Kidney (tissue), 14 donors: ENCODE measurements around the gene TOM1. TPM values are rescaled to one million over a fixed set of nuclear protein-coding genes. Genes with fewer than 3 reads are reported as not detected.
A peak's percentile ranks its signal among the peaks of the same experiment; 100 is the strongest.

Experiments
- DNase-seq, 5 donors: peaks; one replicate each; pipeline ENCODE4 v3.0.0-alpha.2; 2013 to 2020
- FAIRE-seq: peaks from 2 replicates; lab custom pipeline; 2012; peaks lifted over from hg19 to GRCh38; lab: Jason Lieb, UNC
- H3K27ac ChIP-seq, 2 donors: one replicate each; pipeline ENCODE4 v1.7.0; 2013; ENCODE audit warnings: low read depth in 2 of 2, low read length in 2 of 2, inconsistent platforms in 1 of 2
- H3K27me3 ChIP-seq: one replicate; pipeline ENCODE4 v1.7.1; 2013; ENCODE audit warnings: low read length, inconsistent platforms; ENCODE audit not compliant: control insufficient read depth, insufficient read depth
- H3K36me3 ChIP-seq, 3 donors: one replicate each; pipeline versions ENCODE4 v1.7.0 to v1.7.1; 2013; ENCODE audit warnings: low read length in 3 of 3, control low read depth in 1 of 3, inconsistent platforms in 1 of 3; ENCODE audit not compliant: insufficient read depth in 3 of 3, control insufficient read depth in 2 of 3
- H3K4me1 ChIP-seq, 3 donors: one replicate each; pipeline versions ENCODE4 v1.7.0 to v1.7.1; 2013; ENCODE audit warnings: low read length in 3 of 3, inconsistent platforms in 1 of 3, low read depth in 1 of 3; ENCODE audit not compliant: control insufficient read depth in 2 of 3, insufficient read depth in 2 of 3
- H3K4me3 ChIP-seq, 3 donors: one replicate each; pipeline versions ENCODE4 v1.7.0 to v1.8.1; 2013; ENCODE audit warnings: low read length in 3 of 3, control low read depth in 1 of 3, inconsistent platforms in 1 of 3
- H3K9ac ChIP-seq, 3 donors: one replicate each; pipeline versions ENCODE4 v1.7.0 to v1.7.1; 2013; ENCODE audit warnings: low read length in 3 of 3, control low read depth in 1 of 3, inconsistent platforms in 1 of 3
- H3K9me3 ChIP-seq, 3 donors: one replicate each; pipeline versions ENCODE4 v1.7.0 to v1.7.1; 2013; ENCODE audit warnings: low read length in 3 of 3, control low read depth in 1 of 3, inconsistent platforms in 1 of 3; ENCODE audit not compliant: control insufficient read depth in 2 of 3, insufficient read depth in 1 of 3
- CTCF ChIP-seq: IDR thresholded peaks from 3 replicates; pipeline ENCODE4 v1.5.1; 2012; ENCODE audit warnings: mild to moderate bottlenecking, moderate library complexity, borderline replicate concordance; ENCODE audit not compliant: insufficient read depth; ENCODE audit errors: extremely low read depth
- intact Hi-C: fragments of 100-400 bp; cut with DNase I; formaldehyde crosslinking; loops from one replicate; pipeline ENCODE4 v1.11.1; 2022
- polyA plus RNA-seq: library from polyadenylated mRNA; stranded (reverse); fragments of 350-450 nt; fragmentation: Illumina TruSeq; extraction: RNeasy Lipid Tissue Mini Kit (QIAGEN cat#74804); gene quantifications from one replicate; pipeline ENCODE4 v1.2.3, GENCODE V29; 2014; ENCODE audit warnings: low read depth, low replicate concordance; ENCODE audit not compliant: insufficient read depth
- total RNA-seq: library from RNA; stranded (reverse); fragmentation: NEBNext Ultra II Directional; extraction: Animal tissue kit (Norgen Biotek cat#: 25700); gene quantifications from one replicate; pipeline ENCODE4 v1.2.1, GENCODE V29; 2021
- donor health status: control.
- donor health status: control.
- donor health status: control.
- donor health status: control.
- donor health status: control.
- donor health status: DM: yes; HTN: yes; CAD: no.
- donor health status: Normal renal cell carcinoma (clear cell type).

The TOM1 gene
- total and polyA plus RNA-seq, 2 donors from 2014 or later = 67.0 to 68.2 TPM

- Histone ChIP-seq H3K27ac (peak overlapping the region; percentile 33 to 74), H3K4me1 (peaks cover 0 to 50% (median 44%) of the 10 kb centered on the region in 3 donors), H3K9ac (peak overlapping the region in 1 of 3 donors; percentile 32), H3K4me3 (no peak overlapping the region), H3K9me3 (no peaks in the 10 kb centered on the region), H3K36me3 (peaks cover 0 to 20% (median 14%) of the 10 kb centered on the region in 3 donors), H3K27me3 (no peaks in the 10 kb centered on the region)
- intact Hi-C loops = no loop called here
- FAIRE-seq (no peak), DNase-seq (peak in 1 of 5 donors; percentile 37)
- TF ChIP-seq CTCF = no peak
These were observed 15.6 kb downstream of the TOM1 start for GRCh38 chr22:35315141-35315854.

GRCh38 chr22:35315855-35316745 is 16.4 kb downstream of the TOM1 start:
- peaks cover 0 to 24% (median 14%) of the 10 kb centered on the region in 3 donors for H3K36me3 ChIP-seq
- H3K9me3 ChIP-seq = no peaks in the 10 kb centered on the region
- DNase-seq (peak in 3 of 5 donors; percentile 31 to 54 (median 46)), FAIRE-seq (no peak)
- no peaks in the 10 kb centered on the region for H3K27me3 ChIP-seq
- H3K4me1 ChIP-seq = peaks cover 0 to 42% (median 37%) of the 10 kb centered on the region in 3 donors
- H3K27ac ChIP-seq = peak overlapping the region; percentile 33 to 74
- no peak overlapping the region for H3K4me3 ChIP-seq
- intact Hi-C loops = no loop called here
- no peak for TF ChIP-seq CTCF
- H3K9ac ChIP-seq = peak overlapping the region in 1 of 3 donors; percentile 32

GRCh38 chr22:35316751-35317150 is 17.1 kb downstream of the TOM1 start:
- TF ChIP-seq CTCF = no peak
- Histone ChIP-seq H3K27me3 (no peaks in the 10 kb centered on the region), H3K4me3 (no peak overlapping the region), H3K27ac (peak overlapping the region; percentile 6 to 16), H3K9ac (no peak overlapping the region), H3K4me1 (peaks cover 0 to 36% (median 31%) of the 10 kb centered on the region in 3 donors), H3K36me3 (peaks cover 0 to 29% (median 15%) of the 10 kb centered on the region in 3 donors), H3K9me3 (no peaks in the 10 kb centered on the region)
- DNase-seq (no peak), FAIRE-seq (no peak)
- intact Hi-C loops = no loop called here
